Trophoblast cell (in vitro differentiated cells and primary cell): ENCODE results near the gene LILRA2.
"Not testable (repeated sequence)": the region's sequence is repeated elsewhere in the genome, so short reads cannot be mapped to it uniquely, and the experiment has no call there.

Source experiments
- DNase-seq, 2 donors: peaks; one replicate each; pipeline ENCODE4 v3.0.0-alpha.2; 2016
- H2AFZ ChIP-seq: 2 replicates; pipeline ENCODE4 v1.6.1; 2013; ENCODE audit warnings: low read length, moderate library complexity, mild to moderate bottlenecking; ENCODE audit not compliant: insufficient read depth, poor library complexity
- H2AK5ac ChIP-seq: 2 replicates; pipeline ENCODE4 v1.6.1; 2013; ENCODE audit warnings: mild to moderate bottlenecking, low read length
- H2BK120ac ChIP-seq: 2 replicates; pipeline ENCODE4 v1.6.1; 2013; ENCODE audit warnings: low read length, mild to moderate bottlenecking, moderate library complexity; ENCODE audit not compliant: insufficient read depth, poor library complexity
- H2BK12ac ChIP-seq: 2 replicates; pipeline ENCODE4 v1.6.1; 2013; ENCODE audit warnings: mild to moderate bottlenecking, low read length, moderate library complexity
- H2BK5ac ChIP-seq: 2 replicates; pipeline ENCODE4 v1.6.1; 2013; ENCODE audit warnings: low read length, low read depth, moderate library complexity, mild to moderate bottlenecking; ENCODE audit not compliant: poor library complexity
- H3K14ac ChIP-seq: 2 replicates; pipeline ENCODE4 v1.6.1; 2013; ENCODE audit warnings: mild to moderate bottlenecking, low read length
- H3K18ac ChIP-seq: 2 replicates; pipeline ENCODE4 v1.6.1; 2013; ENCODE audit warnings: mild to moderate bottlenecking, low read length
- H3K23ac ChIP-seq: 2 replicates; pipeline ENCODE4 v1.6.1; 2013; ENCODE audit warnings: low read length
- H3K27ac ChIP-seq: 2 replicates; pipeline ENCODE4 v1.5.1; 2013; ENCODE audit warnings: low read depth, mild to moderate bottlenecking, inconsistent platforms, low read length, moderate library complexity
- H3K27me3 ChIP-seq: 2 replicates; pipeline ENCODE4 v1.6.1; 2013; ENCODE audit warnings: inconsistent platforms, mild to moderate bottlenecking, low read length, moderate library complexity; ENCODE audit not compliant: insufficient read depth
- H3K36me3 ChIP-seq, 2 experiments: 1 replicate in 1 of 2; 2 replicates in 1 of 2; pipeline ENCODE4 v1.6.1; 2013; ENCODE audit warnings: low read length in 2 of 2, mild to moderate bottlenecking in 2 of 2, moderate library complexity in 1 of 2; ENCODE audit not compliant: insufficient read depth in 2 of 2, control insufficient read depth in 1 of 2
- H3K4ac ChIP-seq: 2 replicates; pipeline ENCODE4 v1.6.1; 2013; ENCODE audit warnings: low read depth, mild to moderate bottlenecking, low read length, moderate library complexity
- H3K4me1 ChIP-seq, 2 experiments: 1 replicate in 1 of 2; 2 replicates in 1 of 2; pipeline ENCODE4 v1.6.1; 2013; ENCODE audit warnings: low read length in 2 of 2, mild to moderate bottlenecking in 2 of 2, moderate library complexity in 1 of 2; ENCODE audit not compliant: insufficient read depth in 2 of 2, control insufficient read depth in 1 of 2
- H3K4me2 ChIP-seq: 2 replicates; pipeline ENCODE4 v1.6.1; 2013; ENCODE audit warnings: inconsistent platforms, mild to moderate bottlenecking, low read length, moderate library complexity
- H3K4me3 ChIP-seq: 2 replicates; pipeline ENCODE4 v1.5.1; 2013; ENCODE audit warnings: mild to moderate bottlenecking, low read depth, low read length, inconsistent platforms
- H3K79me1 ChIP-seq: one replicate; pipeline ENCODE4 v1.6.1; 2013; ENCODE audit warnings: low read length
- H3K79me2 ChIP-seq: 2 replicates; pipeline ENCODE4 v1.6.1; 2013; ENCODE audit warnings: low read length, mild to moderate bottlenecking; ENCODE audit not compliant: control insufficient read depth, insufficient read depth, poor library complexity
- H3K9ac ChIP-seq: 2 replicates; pipeline ENCODE4 v1.6.1; 2013; ENCODE audit warnings: mild to moderate bottlenecking, low read length
- H3K9me3 ChIP-seq: 2 replicates; pipeline ENCODE4 v1.6.1; 2013; ENCODE audit warnings: low read depth, mild to moderate bottlenecking, control low read depth, inconsistent platforms, low read length; ENCODE audit not compliant: insufficient read depth
- H4K12ac ChIP-seq: 2 replicates; pipeline ENCODE4 v1.6.1; 2013; ENCODE audit warnings: low read depth, mild to moderate bottlenecking, low read length, moderate library complexity
- H4K8ac ChIP-seq: 2 replicates; pipeline ENCODE4 v1.6.1; 2013; ENCODE audit warnings: low read depth, mild to moderate bottlenecking, low read length, moderate library complexity
- H4K91ac ChIP-seq: one replicate; pipeline ENCODE4 v1.6.1; 2013; ENCODE audit warnings: low read depth, mild to moderate bottlenecking, low read length, moderate library complexity
- WGBS: extraction: QIAGEN DNeasy Blood & Tissue Kit; methylation state at CpG from one replicate; pipeline ENCODE4 v1.1.7; 2013; ENCODE audit warnings: missing lambda C conversion rate; ENCODE audit not compliant: insufficient read length, insufficient coverage; ENCODE audit errors: extremely low coverage; 5-methylcytosine and 5-hydroxymethylcytosine counted together

Gene LILRA2

DNA sequence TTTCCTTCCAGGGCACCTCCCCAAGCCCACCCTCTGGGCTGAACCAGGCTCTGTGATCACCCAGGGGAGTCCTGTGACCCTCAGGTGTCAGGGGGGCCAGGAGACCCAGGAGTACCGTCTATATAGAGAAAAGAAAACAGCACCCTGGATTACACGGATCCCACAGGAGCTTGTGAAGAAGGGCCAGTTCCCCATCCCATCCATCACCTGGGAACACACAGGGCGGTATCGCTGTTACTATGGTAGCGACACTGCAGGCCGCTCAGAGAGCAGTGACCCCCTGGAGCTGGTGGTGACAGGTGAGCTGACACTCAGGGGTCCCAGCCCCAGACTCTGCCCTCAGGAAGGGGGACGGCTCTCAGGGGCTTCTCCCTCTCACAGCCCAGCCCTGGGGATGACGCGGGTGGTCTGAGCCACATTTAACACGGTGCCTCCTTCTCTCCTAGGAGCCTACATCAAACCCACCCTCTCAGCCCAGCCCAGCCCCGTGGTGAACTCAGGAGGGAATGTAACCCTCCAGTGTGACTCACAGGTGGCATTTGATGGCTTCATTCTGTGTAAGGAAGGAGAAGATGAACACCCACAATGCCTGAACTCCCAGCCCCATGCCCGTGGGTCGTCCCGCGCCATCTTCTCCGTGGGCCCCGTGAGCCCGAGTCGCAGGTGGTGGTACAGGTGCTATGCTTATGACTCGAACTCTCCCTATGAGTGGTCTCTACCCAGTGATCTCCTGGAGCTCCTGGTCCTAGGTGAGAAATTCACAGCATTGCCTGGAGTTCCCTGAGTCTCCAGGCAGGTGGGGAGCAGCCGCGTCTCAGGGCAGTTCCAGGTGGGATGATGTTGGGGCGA is 58.1 kb downstream of the LILRA2 start:
- not testable (repeated sequence) for H3K4ac ChIP-seq, H3K79me1 ChIP-seq, H3K27me3 ChIP-seq, H2AFZ ChIP-seq, H2BK120ac ChIP-seq, H3K9ac ChIP-seq, H4K12ac ChIP-seq, H3K23ac ChIP-seq, H2AK5ac ChIP-seq, H4K8ac ChIP-seq, H3K14ac ChIP-seq, DNase-seq, H3K4me3 ChIP-seq, H3K4me2 ChIP-seq, H3K79me2 ChIP-seq, H4K91ac ChIP-seq, H2BK5ac ChIP-seq, H3K4me1 ChIP-seq, H3K27ac ChIP-seq, H3K36me3 ChIP-seq, H2BK12ac ChIP-seq, H3K18ac ChIP-seq
- peaks cover 60% of the 10 kb centered on the region for H3K9me3 ChIP-seq
- WGBS, result no CpG with 5 or more reads among the region's 23 CpGs

DNA sequence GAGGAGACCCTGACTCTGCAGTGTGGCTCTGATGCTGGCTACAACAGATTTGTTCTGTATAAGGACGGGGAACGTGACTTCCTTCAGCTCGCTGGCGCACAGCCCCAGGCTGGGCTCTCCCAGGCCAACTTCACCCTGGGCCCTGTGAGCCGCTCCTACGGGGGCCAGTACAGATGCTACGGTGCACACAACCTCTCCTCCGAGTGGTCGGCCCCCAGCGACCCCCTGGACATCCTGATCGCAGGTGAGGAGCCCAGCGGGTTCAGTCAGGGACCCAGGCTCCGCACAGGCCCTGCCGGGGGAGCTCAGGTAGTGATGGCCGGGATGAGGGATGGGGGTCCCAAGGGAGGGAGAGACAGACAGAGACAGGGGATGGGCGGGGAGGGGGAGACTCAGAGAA is 58.9 kb downstream of the LILRA2 start:
- H4K91ac ChIP-seq, H3K27me3 ChIP-seq, H3K79me1 ChIP-seq, H2AFZ ChIP-seq, H3K27ac ChIP-seq, H2AK5ac ChIP-seq, H4K8ac ChIP-seq, H3K36me3 ChIP-seq, H3K23ac ChIP-seq, H2BK12ac ChIP-seq, H4K12ac ChIP-seq, H3K9ac ChIP-seq, H2BK5ac ChIP-seq, H3K4ac ChIP-seq, H3K4me1 ChIP-seq, H3K4me2 ChIP-seq, DNase-seq, H3K79me2 ChIP-seq, H2BK120ac ChIP-seq, H3K4me3 ChIP-seq, H3K14ac ChIP-seq, H3K18ac ChIP-seq: not testable (repeated sequence)
- H3K9me3 ChIP-seq, result peaks cover 62% of the 10 kb centered on the region
- no CpG with 5 or more reads among the region's 16 CpGs for WGBS

DNA sequence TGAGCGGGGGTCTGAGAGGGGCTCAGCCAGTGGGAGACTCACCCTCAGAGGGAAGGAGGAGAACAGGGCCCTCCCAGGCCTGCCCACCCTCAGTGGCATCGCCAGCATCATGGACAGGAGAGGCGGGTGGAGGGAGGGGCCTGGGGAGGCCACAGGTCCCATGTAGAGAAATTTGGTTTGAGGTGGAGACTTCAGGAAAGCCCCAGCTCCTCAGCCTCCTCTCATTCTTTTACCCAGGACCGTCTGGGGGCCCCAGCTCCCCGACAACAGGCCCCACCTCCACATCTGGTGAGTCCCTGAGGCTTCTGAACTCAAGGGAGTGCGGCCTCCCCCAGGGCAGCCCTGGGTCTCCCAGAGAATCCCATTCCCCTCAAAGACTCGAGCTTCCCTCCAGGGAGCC is 59.8 kb downstream of the LILRA2 start:
- no peak overlapping the region for H4K12ac ChIP-seq
- no peak overlapping the region for H2AK5ac ChIP-seq
- H3K9me3 ChIP-seq, result peaks cover 60% of the 10 kb centered on the region
- H3K9ac ChIP-seq, result no peak overlapping the region
- H2BK120ac ChIP-seq, result no peak overlapping the region
- H3K23ac ChIP-seq, result no peak overlapping the region
- no peak overlapping the region for H3K4ac ChIP-seq
- H4K8ac ChIP-seq, result no peak overlapping the region
- H3K79me2 ChIP-seq, result no peaks in the 10 kb centered on the region
- no peak overlapping the region for H3K14ac ChIP-seq
- WGBS, result no CpG with 5 or more reads among the region's 7 CpGs
- H3K27me3 ChIP-seq, result peaks cover 2% of the 10 kb centered on the region
- H2BK12ac ChIP-seq, result no peak overlapping the region
- no peak overlapping the region for H3K18ac ChIP-seq
- H3K79me1 ChIP-seq, result no peaks in the 10 kb centered on the region
- no peak overlapping the region for H3K4me2 ChIP-seq
- H3K4me3 ChIP-seq, result no peak overlapping the region
- no peak overlapping the region for H2AFZ ChIP-seq
- no peak overlapping the region for H4K91ac ChIP-seq
- no peak overlapping the region for H3K27ac ChIP-seq
- DNase-seq, result no peak
- no peaks in the 10 kb centered on the region for H3K36me3 ChIP-seq
- no peaks in the 10 kb centered on the region for H3K4me1 ChIP-seq
- H2BK5ac ChIP-seq, result no peak overlapping the region

DNA sequence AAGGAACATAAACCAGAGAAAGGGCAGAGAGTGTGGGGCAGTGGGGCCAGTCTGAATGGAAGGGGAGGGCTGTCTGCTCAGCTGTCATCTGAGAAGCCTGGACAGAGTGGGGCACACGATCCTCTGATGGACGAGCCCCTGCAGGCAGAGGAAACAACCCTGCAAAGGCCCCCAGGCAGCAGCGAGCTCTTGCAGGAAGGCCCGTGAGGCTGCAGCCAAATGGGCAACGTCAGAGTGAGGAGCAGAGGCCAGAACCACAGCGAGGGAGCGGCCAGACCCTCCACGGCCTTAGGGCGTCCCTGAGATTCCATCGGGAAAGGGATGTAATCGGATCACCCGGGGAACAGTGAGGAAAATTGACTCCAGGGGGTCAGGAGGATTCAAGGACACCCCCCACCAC is 62.5 kb downstream of the LILRA2 start:
- not testable (repeated sequence) for H3K14ac ChIP-seq, DNase-seq, H3K4me2 ChIP-seq, H3K9ac ChIP-seq, H3K4me1 ChIP-seq, H3K36me3 ChIP-seq, H3K4ac ChIP-seq, H3K79me2 ChIP-seq, H3K23ac ChIP-seq, H2BK120ac ChIP-seq, H3K18ac ChIP-seq, H3K27me3 ChIP-seq, H4K91ac ChIP-seq, H4K8ac ChIP-seq, H2BK5ac ChIP-seq, H2AK5ac ChIP-seq, H2AFZ ChIP-seq, H2BK12ac ChIP-seq, H3K27ac ChIP-seq, H3K79me1 ChIP-seq, H3K4me3 ChIP-seq, H4K12ac ChIP-seq
- WGBS, result no CpG with 5 or more reads among the region's 12 CpGs
- peaks cover 46% of the 10 kb centered on the region for H3K9me3 ChIP-seq
